PC-3 (cell line): Measurements from ENCODE around the gene ASPN. TPM values are rescaled to one million over a fixed set of nuclear protein-coding genes. Genes with fewer than 3 reads are reported as not detected.

ENCODE experiments used
- ATAC-seq: fragments of 200-7000 bp; cut with Tn5 transposase; 2 replicates; pipeline ENCODE4 v1.9.1; 2020; ENCODE audit warnings: mild to moderate bottlenecking, moderate library complexity
- BruUV-seq: library from RNA; stranded (reverse); fragments of 400-500 nt; replicated peaks from 2 replicates; lab custom pipeline; 2021; lab: Mats Ljungman, UMichigan
- CTCF ChIA-PET: fragments of 300-600 bp; sonication (Branson Sonifier 250); formaldehyde crosslinking; loops from one replicate; lab custom pipeline; 2022; ENCODE audit warnings: antibody characterized with exemption; lab: Charles Lee
- POLR2A ChIA-PET: fragments of 300-600 bp; sonication (Branson Sonifier 250); formaldehyde crosslinking; loops from one replicate; lab custom pipeline; 2022; ENCODE audit warnings: antibody characterized with exemption; ENCODE audit not compliant: unreplicated experiment; lab: Charles Lee
- DNase-seq: peaks from one replicate; pipeline ENCODE4 v3.0.0-alpha.2; 2015
- H2AFZ ChIP-seq: fragments of 300-600 bp; sonication (generic); 2 replicates; pipeline ENCODE4 v1.6.0; 2016; ENCODE audit warnings: antibody characterized with exemption, low read length
- H3F3A ChIP-seq: fragments of 300-600 bp; sonication (generic); one replicate; pipeline ENCODE4 v1.6.0; 2017; ENCODE audit warnings: antibody characterized with exemption, low read length, control low read depth, mild to moderate bottlenecking; ENCODE audit not compliant: unreplicated experiment
- H3K27ac ChIP-seq: fragments of 300-600 bp; sonication (generic); 2 replicates; pipeline ENCODE4 v1.5.1; 2016; ENCODE audit warnings: mild to moderate bottlenecking, low read length
- H3K27me3 ChIP-seq: fragments of 300-600 bp; sonication (generic); 2 replicates; pipeline ENCODE4 v1.6.1; 2016; ENCODE audit warnings: low read length, mixed read lengths
- H3K36me3 ChIP-seq: fragments of 300-600 bp; sonication (generic); 2 replicates; pipeline ENCODE4 v1.6.1; 2016; ENCODE audit warnings: low read depth, mixed run types, low read length, mixed read lengths
- H3K4me1 ChIP-seq: fragments of 300-600 bp; sonication (generic); 2 replicates; pipeline ENCODE4 v1.5.1; 2016; ENCODE audit warnings: low read length; ENCODE audit not compliant: insufficient read depth
- H3K4me2 ChIP-seq: fragments of 300-600 bp; sonication (generic); 2 replicates; pipeline ENCODE4 v1.6.0; 2016; ENCODE audit warnings: low read length
- H3K4me3 ChIP-seq: fragments of 300-600 bp; sonication (generic); 2 replicates; pipeline ENCODE4 v1.5.1; 2016; ENCODE audit warnings: mild to moderate bottlenecking, low read length, mixed read lengths
- H3K79me2 ChIP-seq: fragments of 300-600 bp; sonication (generic); 2 replicates; pipeline ENCODE4 v1.6.1; 2017; ENCODE audit warnings: low read length, mixed read lengths
- H3K9ac ChIP-seq: fragments of 300-600 bp; sonication (generic); 2 replicates; pipeline ENCODE4 v1.6.0; 2016; ENCODE audit warnings: mild to moderate bottlenecking, low read length
- H3K9me2 ChIP-seq: fragments of 300-600 bp; sonication (generic); replicated peaks from 2 replicates; pipeline ENCODE4 v1.6.1; 2016; ENCODE audit warnings: mixed run types, low read length, mixed read lengths
- H3K9me3 ChIP-seq: fragments of 300-600 bp; sonication (generic); 2 replicates; pipeline ENCODE4 v1.6.1; 2016; ENCODE audit warnings: low read length, mixed read lengths
- H4K20me1 ChIP-seq: fragments of 300-600 bp; sonication (generic); 2 replicates; pipeline ENCODE4 v1.6.1; 2016; ENCODE audit warnings: low read length, mixed read lengths
- CTCF ChIP-seq: fragments of 300-600 bp; sonication (generic); conservative IDR thresholded peaks from 2 replicates; pipeline ENCODE4 v1.5.1; 2017; ENCODE audit warnings: antibody characterized with exemption, low read depth, mild to moderate bottlenecking, low read length
- EZH2 ChIP-seq: fragments of 300-600 bp; sonication (generic); IDR thresholded peaks from one replicate; pipeline ENCODE4 v1.6.1; 2017; ENCODE audit warnings: antibody characterized with exemption, mild to moderate bottlenecking, low read length; ENCODE audit not compliant: unreplicated experiment
- EZH2phosphoT487 ChIP-seq: fragments of 300-600 bp; sonication (generic); IDR thresholded peaks from 2 replicates; pipeline ENCODE4 v1.6.1; 2018; ENCODE audit warnings: mild to moderate bottlenecking, antibody characterized with exemption, low read length, borderline replicate concordance
- intact Hi-C: fragments of 100-400 bp; cut with micrococcal nuclease; formaldehyde crosslinking; loops from 2 replicates; pipeline ENCODE4 v1.9.0; 2023
- total RNA-seq: library from RNA; depleted of rRNA; stranded (reverse); fragments of >200 nt; gene quantifications from 2 replicates; pipeline ENCODE4 v1.2.3, GENCODE V29; 2014

ASPN gene
- total RNA-seq, 1 experiment from 2014 or later, result not detected

- TF ChIP-seq EZH2phosphoT487, result no peak
- TF ChIP-seq CTCF, result no peak
- no peak for TF ChIP-seq EZH2
- ATAC-seq, result peak; percentile 49; the same call in 1 of the 2 replicates
- Histone ChIP-seq H3F3A (no peaks in the 10 kb centered on the region), H3K4me1 (peaks cover 4% of the 10 kb centered on the region), H3K27me3 (no peaks in the 10 kb centered on the region), H3K79me2 (no peaks in the 10 kb centered on the region), H4K20me1 (no peaks in the 10 kb centered on the region), H3K4me3 (no peak overlapping the region), H3K9ac (no peak overlapping the region), H2AFZ (no peak overlapping the region), H3K4me2 (no peak overlapping the region), H3K9me3 (no peaks in the 10 kb centered on the region), H3K9me2 (no peaks in the 10 kb centered on the region), H3K27ac (no peak overlapping the region), H3K36me3 (no peaks in the 10 kb centered on the region)
- BruUV-seq, result no TSS peak
- CTCF ChIA-PET, result no interaction called here
- POLR2A ChIA-PET, result no interaction called here
- intact Hi-C loops, result no loop called here
- peak; percentile 22 for DNase-seq
Measured at GRCh38 chr9:92488681-92489550, 6.6 kb upstream of the ASPN start.

GRCh38 chr9:92486371-92486770 is 4.1 kb upstream of the ASPN start:
- TF ChIP-seq EZH2 (no peak), EZH2phosphoT487 (no peak), CTCF (no peak)
- POLR2A ChIA-PET, result no interaction called here

GRCh38 chr9:92484563-92484962 is 2.3 kb upstream of the ASPN start:
- no peak for TF ChIP-seq EZH2
- no peak for TF ChIP-seq CTCF
- TF ChIP-seq EZH2phosphoT487, result no peak
- Histone ChIP-seq H3K27me3 (no peaks in the 10 kb centered on the region), H3K9me3 (no peaks in the 10 kb centered on the region), H3K27ac (no peak overlapping the region), H4K20me1 (no peaks in the 10 kb centered on the region), H3K79me2 (no peaks in the 10 kb centered on the region), H3K9ac (no peak overlapping the region), H3K36me3 (no peaks in the 10 kb centered on the region), H3K4me2 (no peak overlapping the region), H2AFZ (no peak overlapping the region), H3K9me2 (no peaks in the 10 kb centered on the region), H3F3A (no peaks in the 10 kb centered on the region), H3K4me3 (no peak overlapping the region), H3K4me1 (peaks cover 25% of the 10 kb centered on the region)
- BruUV-seq, result no TSS peak
- ATAC-seq (no peak), DNase-seq (no peak)
- POLR2A ChIA-PET, result no interaction called here
- CTCF ChIA-PET, result no interaction called here
- intact Hi-C loops, result no loop called here

More at GRCh38 chr9:92486371-92486770, 4.1 kb upstream of the ASPN start:
- CTCF ChIA-PET, result interaction anchor here (0.7 kb wide), 1 partner anchor 184 kb away, joined by 3 read pairs; the partner anchor contains the start of gene IPPK
- intact Hi-C loops, result no loop called here
- no peaks in the 10 kb centered on the region for H3K79me2 ChIP-seq
- no peaks in the 10 kb centered on the region for H3K27me3 ChIP-seq
- H3F3A ChIP-seq, result no peaks in the 10 kb centered on the region
- H3K36me3 ChIP-seq, result no peaks in the 10 kb centered on the region
- H4K20me1 ChIP-seq, result no peaks in the 10 kb centered on the region
- BruUV-seq, result no TSS peak
- H3K9me2 ChIP-seq, result no peaks in the 10 kb centered on the region
- no peak for ATAC-seq
- no peak overlapping the region for H3K4me3 ChIP-seq
- peaks cover 11% of the 10 kb centered on the region for H3K4me1 ChIP-seq
- no peak overlapping the region for H2AFZ ChIP-seq
- no peak for DNase-seq
- H3K4me2 ChIP-seq, result no peak overlapping the region
- no peaks in the 10 kb centered on the region for H3K9me3 ChIP-seq
- H3K9ac ChIP-seq, result no peak overlapping the region
- H3K27ac ChIP-seq, result no peak overlapping the region
